CD4-positive, alpha-beta T cell treated with Interferon alpha-2 for 1 hour (primary cell): ENCODE data around the gene ARL9.

Experiments used
- DNase-seq, 2 donors: peaks; one replicate each; pipeline ENCODE4 v3.0.0-alpha.2; 2020 to 2022

ARL9 gene

GRCh38 chr4:56505269-56506130 is at the start of gene ARL9:
TSS of gene ARL9 (plus strand) at chr4:56505791. CDS start at chr4:56505863, 72 bp downstream.
- DNase-seq, result peak; percentile 36 to 68

- no peak for DNase-seq
Observed at GRCh38 chr4:56460085-56460484, 45.5 kb upstream of the ARL9 start.

GRCh38 chr4:56462157-56462556 is 43.4 kb upstream of the ARL9 start:
- no peak for DNase-seq

- no peak for DNase-seq
Observed at GRCh38 chr4:56463711-56464110, 41.9 kb upstream of the ARL9 start.

- no peak for DNase-seq
Observed at GRCh38 chr4:56464581-56464980, 41.0 kb upstream of the ARL9 start.

- no peak for DNase-seq
Observed at GRCh38 chr4:56465599-56466295, 39.8 kb upstream of the ARL9 start.

- peak in 1 of 2 donors; percentile 24 for DNase-seq
Observed at GRCh38 chr4:56466296-56466761, 39.3 kb upstream of the ARL9 start.

GRCh38 chr4:56466910-56467283 is 38.7 kb upstream of the ARL9 start:
- DNase-seq, result no peak

- DNase-seq, result peak; percentile 89 to 92
Observed at GRCh38 chr4:56467284-56468096, 38.1 kb upstream of the ARL9 start, which contains the start of gene SRP72. TSS of gene SRP72 (plus strand) at chr4:56467617. CDS start at chr4:56467636, 19 bp downstream.

- DNase-seq, result peak; percentile 5 to 42
Observed at GRCh38 chr4:56468097-56468422, 37.5 kb upstream of the ARL9 start.

GRCh38 chr4:56469489-56470210 is 35.9 kb upstream of the ARL9 start:
- DNase-seq, result no peak

- DNase-seq, result no peak
Observed at GRCh38 chr4:56475917-56476316, 29.7 kb upstream of the ARL9 start.

- DNase-seq, result no peak
Observed at GRCh38 chr4:56477192-56477702, 28.3 kb upstream of the ARL9 start.

GRCh38 chr4:56480691-56481090 is 24.9 kb upstream of the ARL9 start:
- DNase-seq, result no peak

GRCh38 chr4:56496241-56496640 is 9.3 kb upstream of the ARL9 start:
- no peak for DNase-seq

GRCh38 chr4:56511098-56511497 is 5.5 kb downstream of the ARL9 start:
- DNase-seq, result no peak

- no peak for DNase-seq
Observed at GRCh38 chr4:56512166-56512565, 6.6 kb downstream of the ARL9 start.

- DNase-seq, result no peak
Observed at GRCh38 chr4:56513517-56513916, 7.9 kb downstream of the ARL9 start.

- peak; percentile 82 to 85 for DNase-seq
Observed at GRCh38 chr4:56530269-56531148, 24.9 kb downstream of the ARL9 start.

- no peak for DNase-seq
Observed at GRCh38 chr4:56531149-56531770, 25.7 kb downstream of the ARL9 start.

GRCh38 chr4:56531823-56532222 is 26.2 kb downstream of the ARL9 start:
- DNase-seq, result no peak
